ELR (cell line): Measurements from ENCODE around the gene HDAC6.
"Not testable (repeated sequence)": the region's sequence is repeated elsewhere in the genome, so short reads cannot be mapped to it uniquely, and the experiment has no call there.

Source experiments
- DNase-seq: peaks from one replicate; pipeline ENCODE4 v3.0.0-alpha.2; 2015; ENCODE audit warnings: low read depth

HDAC6 gene

DNA sequence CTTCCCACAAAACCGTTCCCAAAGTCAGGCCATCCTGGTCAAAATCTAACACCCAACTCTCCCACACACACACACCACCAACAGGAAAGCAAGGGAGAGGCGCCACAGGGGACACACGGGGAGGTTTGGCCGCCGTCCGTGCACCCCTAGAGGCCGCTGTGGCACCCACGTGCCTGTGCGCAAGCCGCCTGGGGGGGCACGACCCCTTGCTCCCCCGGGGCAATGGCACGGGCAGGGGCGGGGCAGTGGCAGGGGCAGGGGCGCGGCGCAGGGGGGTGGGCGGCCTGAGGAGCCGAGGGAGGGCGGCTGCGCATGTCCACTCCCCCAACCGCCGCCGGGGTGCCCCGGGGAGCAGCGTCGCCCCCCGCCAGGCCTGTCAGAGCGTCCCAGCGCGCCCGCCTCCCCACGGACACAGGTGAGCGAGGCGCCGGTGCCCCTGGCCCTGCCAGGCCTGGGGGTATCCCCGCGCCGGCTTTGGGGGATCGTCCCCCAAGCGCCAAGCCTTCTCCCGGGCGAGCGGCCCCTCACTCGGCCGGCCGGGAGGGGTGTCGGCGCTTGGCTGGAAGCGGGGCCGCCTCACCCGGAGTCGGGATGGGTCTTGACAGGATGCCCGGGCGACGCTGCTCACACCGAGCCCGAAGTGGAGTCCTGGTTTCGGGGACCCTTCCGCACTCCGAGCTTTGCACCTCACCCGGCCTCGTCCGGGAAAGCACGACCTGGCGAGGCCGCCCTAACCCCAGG is 24.4 kb downstream of the HDAC6 start, which contains the start of gene ERAS:
TSS of gene ERAS (plus strand) at position 379 of the 741 bp plus-strand sequence. CDS start 2,611 bp downstream, outside the sequence.
- no peak for DNase-seq

DNA sequence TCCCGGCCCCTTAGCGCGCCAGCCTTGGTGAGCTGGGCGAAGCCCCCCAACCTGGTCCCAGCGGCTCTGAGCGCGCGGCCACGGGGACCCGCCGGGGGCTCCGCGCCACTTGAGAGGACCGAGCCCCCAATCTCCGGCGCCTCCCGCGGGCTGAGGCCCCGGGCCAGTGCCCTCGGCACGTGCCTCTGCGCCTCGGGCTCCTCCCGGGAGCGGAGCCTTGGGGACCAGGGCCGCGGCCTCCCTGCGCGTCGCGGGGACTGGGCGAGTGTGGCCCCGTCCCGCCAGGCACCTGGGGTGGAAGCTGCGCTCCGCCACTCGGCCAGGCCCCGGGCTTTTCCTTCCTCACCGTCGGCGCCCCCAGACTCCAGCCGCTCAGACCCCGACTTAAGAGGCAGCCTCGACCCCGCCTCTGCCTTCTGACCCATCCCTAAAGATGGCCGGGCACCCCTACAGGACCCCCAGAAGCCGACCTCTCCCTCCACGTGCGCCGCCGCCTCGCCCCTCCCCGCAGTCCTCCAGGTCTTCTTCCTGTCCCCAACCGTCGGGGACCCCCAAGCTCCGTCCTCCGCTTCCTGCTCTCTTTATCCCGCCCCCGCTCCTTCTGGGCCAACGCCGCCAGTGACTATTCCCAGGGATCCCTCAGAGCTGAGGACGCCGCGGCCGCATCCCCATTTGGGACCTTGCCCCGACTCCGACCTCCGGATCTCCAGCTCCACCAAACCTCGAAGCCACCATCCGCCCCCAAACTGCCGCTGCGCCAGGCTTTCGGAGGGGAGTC is 25.2 kb downstream of the HDAC6 start:
- no peak for DNase-seq

DNA sequence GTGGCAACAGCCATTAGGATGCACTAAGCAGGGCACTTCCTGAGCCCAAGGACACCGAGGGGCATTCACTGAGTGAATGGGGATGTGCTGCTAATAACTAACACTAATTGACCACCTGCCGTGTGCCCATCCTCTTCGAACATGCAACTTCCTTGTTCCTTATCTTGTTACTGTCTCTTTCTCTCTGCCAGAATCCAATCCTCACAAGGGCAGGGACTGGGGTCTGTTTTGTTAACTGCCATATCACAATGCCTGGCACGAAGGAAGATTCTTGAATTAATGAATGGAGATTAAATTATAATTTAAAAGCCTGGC is 25.7 kb downstream of the HDAC6 start:
- DNase-seq = no peak

DNA sequence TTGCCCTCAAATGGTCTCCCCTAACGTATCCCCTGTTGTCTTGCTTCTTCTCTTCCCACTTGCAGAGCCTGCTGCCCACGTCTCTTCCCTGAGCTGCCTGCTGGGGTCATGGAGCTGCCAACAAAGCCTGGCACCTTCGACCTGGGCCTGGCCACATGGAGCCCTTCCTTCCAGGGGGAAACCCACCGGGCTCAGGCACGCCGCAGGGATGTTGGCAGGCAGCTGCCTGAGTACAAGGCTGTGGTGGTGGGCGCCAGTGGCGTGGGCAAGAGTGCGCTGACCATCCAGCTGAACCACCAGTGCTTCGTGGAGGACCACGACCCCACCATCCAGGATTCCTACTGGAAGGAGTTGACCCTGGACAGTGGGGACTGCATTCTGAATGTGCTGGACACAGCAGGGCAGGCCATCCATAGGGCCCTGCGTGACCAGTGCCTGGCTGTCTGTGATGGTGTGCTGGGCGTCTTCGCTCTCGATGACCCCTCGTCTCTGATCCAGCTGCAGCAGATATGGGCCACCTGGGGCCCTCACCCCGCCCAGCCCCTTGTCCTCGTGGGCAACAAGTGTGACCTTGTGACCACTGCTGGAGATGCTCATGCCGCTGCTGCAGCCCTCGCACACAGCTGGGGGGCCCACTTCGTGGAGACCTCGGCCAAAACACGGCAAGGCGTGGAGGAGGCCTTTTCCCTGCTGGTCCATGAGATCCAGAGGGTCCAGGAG is 27.3 kb downstream of the HDAC6 start:
- no peak for DNase-seq

DNA sequence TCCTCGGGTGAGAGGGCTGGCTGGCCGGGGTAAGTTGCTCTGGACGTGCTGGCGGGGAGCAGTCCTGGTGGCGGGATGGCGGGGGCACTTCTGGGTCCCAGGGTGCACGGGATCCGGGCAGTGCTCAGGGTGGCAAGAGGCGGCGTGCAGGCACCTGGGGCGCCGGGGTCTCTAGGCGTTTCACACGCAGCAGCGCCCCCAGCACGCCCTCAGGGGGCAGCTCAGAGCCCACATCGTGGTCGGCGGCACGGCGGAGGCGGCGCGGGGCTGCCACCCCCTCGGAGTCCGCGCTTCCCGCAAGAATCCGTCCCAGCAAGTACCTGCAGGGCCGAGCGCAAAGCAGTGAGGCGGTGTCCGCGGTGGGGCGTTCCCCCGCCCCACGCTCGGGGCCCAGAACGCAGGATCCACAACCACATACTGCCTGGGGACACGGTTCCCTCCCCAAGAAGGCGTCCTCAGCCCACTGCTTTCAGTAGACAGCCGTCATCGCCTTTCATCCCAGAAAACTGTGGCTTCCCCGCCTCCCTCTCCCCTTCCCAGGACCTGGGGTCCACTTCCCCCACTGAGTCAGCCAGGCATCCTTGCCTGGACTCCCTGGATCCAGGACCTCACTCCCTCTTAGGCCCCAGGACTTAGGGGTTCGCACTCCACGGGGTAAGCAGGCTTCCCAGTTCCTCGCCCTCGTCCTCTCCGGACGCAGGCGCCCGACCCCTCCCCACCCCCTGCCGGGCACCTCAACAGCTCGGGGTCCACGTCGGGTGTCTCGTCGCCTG is 29.5 kb downstream of the HDAC6 start:
- no peak for DNase-seq

DNA sequence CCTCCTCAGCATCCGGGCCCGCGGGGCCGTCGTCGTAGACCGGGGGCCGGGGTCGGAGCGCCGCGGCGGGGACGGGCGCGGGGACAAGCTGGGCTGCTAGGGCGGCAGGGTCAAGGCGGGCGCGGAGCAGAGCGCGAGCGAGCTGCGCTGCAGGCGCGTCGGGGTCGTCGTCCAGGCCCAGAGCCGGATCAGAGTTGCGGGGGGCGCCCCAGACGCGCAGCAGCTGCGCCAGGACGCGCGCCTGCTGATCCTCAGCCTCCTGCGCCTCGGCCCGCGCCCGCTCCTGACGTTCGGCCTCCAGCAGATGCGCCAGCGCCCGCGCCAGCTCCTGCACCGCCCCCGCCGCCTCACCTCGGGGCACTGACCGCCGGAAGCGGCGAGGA is 30.0 kb downstream of the HDAC6 start:
- no peak for DNase-seq

DNA sequence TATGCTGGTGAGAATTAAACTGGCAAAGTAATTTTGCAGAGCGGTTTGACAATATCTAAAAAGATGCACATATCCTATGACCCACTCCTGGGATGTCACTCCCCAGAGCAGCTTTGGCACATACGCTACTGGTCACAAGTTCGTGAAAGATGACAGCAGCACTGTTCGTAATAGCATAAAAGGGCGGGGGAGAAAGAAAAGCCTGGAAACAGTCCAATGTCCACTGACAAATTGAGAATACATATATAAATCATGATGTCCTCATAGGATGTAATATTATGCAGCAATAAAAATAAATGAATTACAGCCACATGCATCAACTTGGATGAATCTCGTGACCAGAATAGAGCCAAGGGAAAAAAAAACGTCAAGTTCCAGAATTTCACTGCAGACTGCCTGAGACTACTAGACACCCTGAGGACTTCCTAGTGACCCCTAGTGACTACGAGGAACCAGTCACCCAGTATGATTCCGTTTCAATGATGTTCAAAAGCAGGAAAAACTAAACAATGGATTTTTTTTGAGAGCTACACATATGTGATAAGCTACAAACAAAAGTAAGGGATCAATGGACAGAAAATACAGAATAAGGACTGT is 31.8 kb downstream of the HDAC6 start:
- peak; percentile 11 for DNase-seq

DNA sequence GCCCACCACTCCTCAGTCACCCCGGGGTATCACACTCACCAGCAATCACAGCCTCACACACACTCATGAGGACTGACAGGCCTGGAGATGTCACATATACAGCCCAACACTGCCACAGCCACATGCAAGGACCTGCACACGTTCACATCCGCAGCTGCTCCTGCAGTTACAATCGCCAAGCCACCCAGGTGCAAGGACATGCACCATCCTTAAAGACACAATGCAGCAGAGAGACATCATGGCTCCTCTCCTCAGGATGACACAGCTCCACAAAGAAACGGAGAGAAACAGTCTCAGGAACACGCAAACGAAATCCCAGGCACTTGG is 32.5 kb downstream of the HDAC6 start:
- DNase-seq = no peak

DNA sequence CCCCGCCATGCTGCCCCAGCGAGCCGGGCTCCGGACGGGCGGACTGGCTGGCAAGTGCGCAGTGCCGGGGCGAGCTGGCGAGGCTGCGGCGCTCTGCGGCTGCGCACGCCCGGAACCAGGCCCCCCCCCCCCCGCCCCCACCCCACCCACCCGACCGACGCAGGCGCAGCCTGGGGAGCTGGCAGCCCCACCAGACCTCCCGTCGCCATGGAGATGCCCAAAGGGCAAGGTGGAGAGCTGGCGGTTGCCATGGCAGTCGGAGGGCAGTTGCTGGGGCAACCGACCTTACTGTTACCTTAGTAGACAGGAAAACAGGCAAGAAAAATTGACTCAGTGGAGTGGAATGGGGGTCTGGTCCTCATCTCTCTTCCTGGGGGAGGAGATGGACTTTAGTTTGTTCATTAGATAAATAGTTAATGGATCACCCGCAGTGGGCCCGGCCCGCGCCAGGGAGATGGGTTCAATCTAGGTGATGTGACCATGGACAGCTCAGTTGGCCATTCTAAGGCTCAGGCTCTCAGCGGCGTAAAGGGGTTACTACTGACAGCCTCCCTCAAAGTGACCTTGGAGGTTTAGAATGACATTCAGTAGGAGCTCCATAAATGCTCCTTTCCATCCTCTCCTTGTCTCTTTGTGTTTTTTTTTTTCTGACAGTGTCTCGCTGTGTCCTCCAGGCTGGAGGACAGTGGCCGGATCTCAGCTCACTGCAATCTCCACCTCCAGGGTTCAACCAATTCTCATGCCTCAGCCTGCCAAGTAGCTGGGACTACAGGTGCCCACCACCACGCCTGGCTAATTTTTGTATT is 33.9 kb downstream of the HDAC6 start, which contains the start of gene PCSK1N:
TSS of gene PCSK1N (minus strand) at position 87 of the 806 bp plus-strand sequence. CDS start at position 9, 78 bp downstream.
- DNase-seq = no peak

DNA sequence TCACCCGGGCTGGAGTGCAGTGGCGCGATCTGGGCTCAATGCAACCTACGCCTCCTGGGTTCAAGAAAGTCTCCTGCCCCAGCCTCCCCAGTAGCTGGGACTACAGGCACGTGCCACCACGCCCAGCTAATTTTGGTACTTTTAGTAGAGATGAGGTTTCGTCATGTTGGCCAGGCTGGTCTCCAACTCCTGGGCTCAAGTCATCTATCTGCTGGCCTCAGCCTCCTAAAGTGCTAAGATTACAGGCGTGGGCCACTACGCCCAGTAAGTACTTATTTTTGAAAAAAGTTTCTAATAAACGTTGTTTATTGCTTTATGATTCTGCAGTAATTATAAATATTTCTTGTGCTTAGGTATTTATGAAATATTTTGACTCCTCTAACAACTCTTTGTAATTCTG is 37.8 kb downstream of the HDAC6 start:
- DNase-seq = no peak

DNA sequence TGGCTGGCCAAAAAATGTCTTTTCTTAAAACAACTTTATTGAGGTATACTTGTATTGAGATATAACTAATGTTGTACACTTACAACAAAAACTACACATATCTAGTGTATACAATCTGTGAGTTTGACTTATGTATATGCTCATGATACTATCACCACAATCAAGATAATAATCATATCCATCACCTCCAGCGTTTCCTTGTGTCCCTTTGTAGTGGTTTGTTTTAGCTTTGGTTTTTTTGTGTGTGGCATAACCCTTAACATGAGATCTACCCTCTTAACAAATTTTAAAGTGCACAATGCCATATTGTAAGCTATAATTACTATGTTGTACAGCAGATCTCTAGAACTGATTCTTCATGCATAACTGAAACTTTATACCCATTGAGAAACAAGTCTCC is 47.0 kb downstream of the HDAC6 start:
- no peak for DNase-seq

DNA sequence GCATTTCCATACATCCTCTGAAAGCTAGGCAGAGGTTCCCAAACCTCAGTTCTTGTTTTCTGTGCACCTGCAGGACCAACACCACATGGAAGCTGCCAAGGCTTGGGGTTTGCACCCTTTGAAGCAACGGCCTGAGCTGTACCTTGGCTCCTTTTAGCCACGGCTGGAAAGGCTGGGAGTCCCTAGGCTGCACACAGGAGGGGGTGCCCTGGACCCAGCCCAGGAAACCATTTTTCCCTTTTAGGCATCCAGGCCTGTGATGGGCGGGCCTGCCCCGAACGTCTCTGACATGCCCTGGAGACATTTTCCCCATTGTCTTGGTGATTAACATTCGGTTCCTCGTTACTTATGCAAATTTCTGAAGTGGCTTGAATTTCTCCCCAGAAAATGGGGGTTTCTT is 51.0 kb downstream of the HDAC6 start:
- no peak for DNase-seq

DNA sequence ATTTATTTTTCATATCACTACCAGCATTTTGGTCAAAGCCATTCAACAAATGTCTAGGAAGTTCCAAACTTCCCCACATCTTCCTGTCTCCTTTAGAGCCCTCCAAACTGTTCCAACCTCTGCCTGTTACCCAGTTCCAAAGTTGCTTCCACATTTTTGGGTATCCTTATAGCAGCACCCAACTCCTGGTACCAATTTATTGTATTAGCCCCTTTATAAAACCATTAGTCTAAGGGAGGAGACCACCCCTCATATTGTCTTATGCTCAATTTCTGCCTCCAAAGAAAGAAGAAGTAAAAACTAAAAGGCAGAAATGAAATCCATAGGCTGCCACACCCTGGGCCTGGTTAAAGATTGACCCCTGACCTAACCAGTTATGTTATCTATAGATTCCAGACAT is 51.6 kb downstream of the HDAC6 start:
- DNase-seq = not testable (repeated sequence)

DNA sequence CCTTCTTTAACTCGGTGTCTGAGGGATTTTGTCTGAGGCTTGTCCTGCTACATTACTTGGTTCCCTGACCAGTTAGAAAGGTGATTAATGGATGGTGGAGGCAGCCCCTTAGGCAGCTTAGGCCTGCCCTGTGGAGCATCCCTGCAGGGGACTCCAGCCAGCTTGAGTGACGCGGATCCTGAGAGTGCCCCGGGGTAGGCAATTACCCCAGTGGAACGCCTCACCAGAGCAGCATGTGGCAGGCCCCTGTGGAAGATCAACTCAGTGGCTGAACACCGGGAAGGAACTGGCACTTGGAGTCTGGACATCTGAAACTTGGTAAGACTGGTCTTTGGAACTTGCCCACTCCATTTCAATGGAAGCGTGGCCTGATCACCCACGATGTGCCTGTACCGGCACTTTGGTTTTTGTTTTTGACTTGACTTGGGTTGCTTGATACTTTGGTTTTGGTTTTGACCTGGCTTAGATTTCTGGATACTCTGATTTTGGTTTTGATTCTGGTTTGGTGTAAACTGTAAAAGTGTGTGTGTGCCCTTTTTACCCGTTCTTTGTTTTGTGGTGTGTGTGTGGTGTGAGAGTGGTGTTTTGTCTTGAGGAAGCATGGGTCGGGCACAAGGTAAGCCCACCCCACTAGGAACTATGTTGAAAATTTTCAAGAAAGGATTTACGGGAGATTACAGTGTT is 52.4 kb downstream of the HDAC6 start:
- not testable (repeated sequence) for DNase-seq

DNA sequence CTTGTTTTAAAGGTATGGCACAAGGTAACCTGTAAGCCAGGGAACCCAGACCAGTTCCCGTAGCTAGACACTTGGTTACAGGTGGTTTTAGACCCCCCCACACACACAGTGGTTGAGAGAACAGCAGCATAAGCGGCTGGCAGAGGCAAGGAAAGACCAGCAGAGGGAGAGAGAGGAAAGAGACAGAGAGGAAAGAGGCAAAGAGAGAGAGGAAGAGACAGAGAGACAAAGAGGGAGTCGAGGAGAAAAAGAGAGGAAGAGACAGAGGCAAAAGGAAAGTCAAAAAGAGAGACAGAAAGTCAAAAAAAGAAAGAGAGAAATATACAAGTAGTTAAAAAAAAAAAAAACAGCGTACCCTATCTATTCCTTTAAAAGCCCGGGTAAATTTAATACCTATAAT is 53.0 kb downstream of the HDAC6 start:
- DNase-seq = peak; percentile 39

DNA sequence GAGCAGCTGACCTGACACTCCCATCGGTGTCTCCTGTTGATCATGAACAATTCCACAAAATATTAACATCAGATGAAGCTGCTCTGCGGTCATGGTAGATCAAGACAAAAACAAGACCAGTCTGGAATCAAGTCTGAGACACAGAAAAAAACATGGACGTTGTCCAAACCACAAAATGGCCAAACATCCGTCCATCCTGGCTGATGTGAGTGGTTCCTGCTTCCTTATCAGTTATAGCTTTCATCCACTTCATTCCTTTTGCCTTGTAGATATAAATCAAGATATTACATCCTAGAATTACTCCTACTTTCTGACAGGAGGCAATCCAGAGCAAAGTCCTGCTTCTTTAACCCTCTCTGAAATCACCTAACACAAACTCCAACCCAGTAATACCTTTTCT is 62.3 kb downstream of the HDAC6 start:
- peak; percentile 35 for DNase-seq

DNA sequence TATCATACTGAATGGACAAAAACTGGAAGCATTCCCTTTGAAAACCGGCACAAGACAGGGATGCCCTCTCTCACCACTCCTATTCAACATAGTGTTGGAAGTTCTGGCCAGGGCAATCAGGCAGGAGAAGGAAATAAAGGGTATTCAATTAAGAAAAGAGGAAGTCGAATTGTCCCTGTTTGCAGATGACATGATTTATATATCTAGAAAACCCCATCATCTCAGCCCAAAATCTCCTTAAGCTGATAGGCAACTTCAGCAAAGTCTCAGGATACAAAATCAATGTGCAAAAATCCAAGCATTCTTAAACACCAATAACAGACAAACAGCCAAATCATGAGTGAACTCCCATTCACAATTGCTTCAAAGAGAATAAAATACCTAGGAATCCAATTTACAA is 70.2 kb downstream of the HDAC6 start:
- not testable (repeated sequence) for DNase-seq
